Smooth muscle cell (in vitro differentiated cells): ENCODE results near the gene COL6A1. TPM values are rescaled to one million over a fixed set of nuclear protein-coding genes. Genes with fewer than 3 reads are reported as not detected.

ENCODE experiments used
- DNase-seq: peaks from one replicate; lab custom pipeline; 2025; ENCODE audit not compliant: unreplicated experiment; lab: John Stamatoyannopoulos, UW
- H2AFZ ChIP-seq: fragments of 200-600 bp; sonication (generic); 2 replicates; pipeline ENCODE4 v1.6.0; 2016; ENCODE audit warnings: antibody characterized with exemption, low read depth, mild to moderate bottlenecking
- H3F3A ChIP-seq: fragments of 200-600 bp; sonication (generic); 2 replicates; pipeline ENCODE4 v1.6.0; 2017; ENCODE audit warnings: antibody characterized with exemption, low read depth
- H3K27ac ChIP-seq: fragments of 200-600 bp; sonication (generic); 2 replicates; pipeline ENCODE4 v1.5.1; 2016; ENCODE audit warnings: low read depth, mild to moderate bottlenecking
- H3K27me3 ChIP-seq: fragments of 200-600 bp; sonication (generic); 2 replicates; pipeline ENCODE4 v1.6.1; 2016; ENCODE audit warnings: low read depth, mild to moderate bottlenecking
- H3K36me3 ChIP-seq: fragments of 200-600 bp; sonication (generic); 2 replicates; pipeline ENCODE4 v1.5.1; 2016; ENCODE audit warnings: low read depth
- H3K4me1 ChIP-seq: fragments of 200-600 bp; sonication (generic); 2 replicates; pipeline ENCODE4 v1.5.1; 2016; ENCODE audit warnings: low read depth
- H3K4me2 ChIP-seq: fragments of 200-600 bp; sonication (generic); 2 replicates; pipeline ENCODE4 v1.6.0; 2016; ENCODE audit warnings: mild to moderate bottlenecking
- H3K4me3 ChIP-seq: fragments of 200-600 bp; sonication (generic); 2 replicates; pipeline ENCODE4 v1.5.1; 2016; ENCODE audit warnings: mild to moderate bottlenecking
- H3K79me2 ChIP-seq: fragments of 200-600 bp; sonication (generic); 2 replicates; pipeline ENCODE4 v1.6.0; 2016; ENCODE audit warnings: low read depth, mild to moderate bottlenecking
- H3K9ac ChIP-seq: fragments of 200-600 bp; sonication (generic); 2 replicates; pipeline ENCODE4 v1.6.0; 2016; ENCODE audit warnings: low read depth
- H3K9me3 ChIP-seq: fragments of 200-600 bp; sonication (generic); replicated peaks from 2 replicates; pipeline ENCODE4 v1.5.1; 2016; ENCODE audit warnings: low read depth
- H4K20me1 ChIP-seq: fragments of 200-600 bp; sonication (generic); 2 replicates; pipeline ENCODE4 v1.6.0; 2016; ENCODE audit warnings: low read depth
- WGBS: methylation state at CpG from one replicate; pipeline ENCODE4 v1.1.7; 2016; ENCODE audit warnings: low lambda C conversion rate; 5-methylcytosine and 5-hydroxymethylcytosine counted together
- polyA plus RNA-seq: library from polyadenylated mRNA; unstranded; fragments of >200 nt; fragmentation: Nextera tagmentation; extraction: Ambion mirVana; gene quantifications from 2 replicates; pipeline ENCODE4 v1.2.1, GENCODE V29; 2016
- total RNA-seq: library from RNA; depleted of rRNA; stranded (reverse); fragments of >200 nt; gene quantifications from 2 replicates; pipeline ENCODE4 v1.2.3, GENCODE V29; 2014
- TF ChIP-seq, protein P1 (sequence below): fragments of 200-600 bp; sonication (generic); IDR thresholded peaks from 2 replicates; pipeline ENCODE4 v1.5.1; 2017; ENCODE audit warnings: borderline replicate concordance, mild to moderate bottlenecking, antibody characterized with exemption; ENCODE audit not compliant: insufficient read depth, poor library complexity, severe bottlenecking

The COL6A1 gene
- total and polyA plus RNA-seq, 2 experiments from 2014 or later: 1,292 to 2,827 TPM

DNA sequence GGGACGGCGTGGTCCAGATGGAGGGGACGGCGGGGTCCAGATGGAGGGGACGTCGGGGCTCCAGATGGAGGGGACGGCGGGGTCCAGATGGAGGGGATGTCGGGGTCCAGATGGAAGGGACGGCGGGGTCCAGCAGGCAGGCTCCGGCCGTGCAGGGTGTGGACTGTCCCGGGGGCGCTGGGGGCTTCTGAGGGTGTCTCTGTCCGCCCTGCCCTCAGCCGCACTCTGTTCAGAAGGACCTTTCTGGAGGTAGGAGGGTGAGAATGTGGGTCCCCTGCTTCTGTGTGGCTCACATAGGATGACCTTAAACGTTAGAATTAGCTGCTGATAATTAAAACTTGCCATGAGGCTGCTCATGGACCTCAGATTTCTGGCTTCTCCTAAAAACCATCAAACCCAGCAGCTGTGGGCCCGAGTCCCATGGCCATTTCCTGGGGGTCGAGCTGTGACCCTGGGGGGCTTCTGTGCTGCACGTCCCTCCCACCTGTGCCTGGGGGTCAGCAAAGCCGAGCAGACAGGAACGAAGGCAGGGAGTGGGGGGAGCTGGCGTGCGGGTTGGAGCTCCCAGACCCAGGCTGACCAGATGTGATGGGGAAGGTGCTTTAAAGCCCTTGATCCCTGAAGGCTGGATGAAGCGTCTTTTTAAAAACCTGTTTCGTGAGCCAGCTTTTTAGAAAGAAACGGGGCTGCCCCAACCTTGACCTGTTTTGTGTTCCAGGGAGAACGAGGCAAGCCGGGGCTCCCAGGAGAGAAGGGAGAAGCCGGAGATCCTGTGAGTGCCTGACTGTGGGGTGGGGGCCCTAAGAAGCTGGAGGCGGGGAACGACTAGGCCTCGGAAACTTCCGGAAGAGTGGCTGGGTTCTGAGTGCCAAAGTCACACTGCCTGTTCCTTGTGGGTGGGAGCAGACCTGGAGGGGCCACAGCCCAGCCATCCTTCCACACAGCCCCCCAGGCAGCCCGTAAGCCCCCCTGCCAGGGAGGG, 7.1 kb downstream of the COL6A1 start:
- peaks cover 92% of the 10 kb centered on the region for H3K79me2 ChIP-seq
- no peak overlapping the region for H3K4me2 ChIP-seq
- no peaks in the 10 kb centered on the region for H3K36me3 ChIP-seq
- H3K4me1 ChIP-seq: peaks cover 5% of the 10 kb centered on the region
- TF ChIP-seq, protein P1, sequence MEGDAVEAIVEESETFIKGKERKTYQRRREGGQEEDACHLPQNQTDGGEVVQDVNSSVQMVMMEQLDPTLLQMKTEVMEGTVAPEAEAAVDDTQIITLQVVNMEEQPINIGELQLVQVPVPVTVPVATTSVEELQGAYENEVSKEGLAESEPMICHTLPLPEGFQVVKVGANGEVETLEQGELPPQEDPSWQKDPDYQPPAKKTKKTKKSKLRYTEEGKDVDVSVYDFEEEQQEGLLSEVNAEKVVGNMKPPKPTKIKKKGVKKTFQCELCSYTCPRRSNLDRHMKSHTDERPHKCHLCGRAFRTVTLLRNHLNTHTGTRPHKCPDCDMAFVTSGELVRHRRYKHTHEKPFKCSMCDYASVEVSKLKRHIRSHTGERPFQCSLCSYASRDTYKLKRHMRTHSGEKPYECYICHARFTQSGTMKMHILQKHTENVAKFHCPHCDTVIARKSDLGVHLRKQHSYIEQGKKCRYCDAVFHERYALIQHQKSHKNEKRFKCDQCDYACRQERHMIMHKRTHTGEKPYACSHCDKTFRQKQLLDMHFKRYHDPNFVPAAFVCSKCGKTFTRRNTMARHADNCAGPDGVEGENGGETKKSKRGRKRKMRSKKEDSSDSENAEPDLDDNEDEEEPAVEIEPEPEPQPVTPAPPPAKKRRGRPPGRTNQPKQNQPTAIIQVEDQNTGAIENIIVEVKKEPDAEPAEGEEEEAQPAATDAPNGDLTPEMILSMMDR: no peak
- peak overlapping the region; percentile 28 for H3K27ac ChIP-seq
- H3K4me3 ChIP-seq: no peak overlapping the region
- no peaks in the 10 kb centered on the region for H3K9me3 ChIP-seq
- WGBS: 90% methylated on average over 22 of the region's 36 CpGs
- peaks cover 90% of the 10 kb centered on the region for H4K20me1 ChIP-seq
- no peak for DNase-seq
- H2AFZ ChIP-seq: no peak overlapping the region
- H3K9ac ChIP-seq: no peak overlapping the region
- peaks cover 38% of the 10 kb centered on the region for H3F3A ChIP-seq
- no peaks in the 10 kb centered on the region for H3K27me3 ChIP-seq

GRCh38 chr21:45989355-45990048, 7.9 kb downstream of the COL6A1 start:
- no peak overlapping the region for H3K4me2 ChIP-seq
- peaks cover 88% of the 10 kb centered on the region for H3K79me2 ChIP-seq
- H3K4me1 ChIP-seq: peaks cover 5% of the 10 kb centered on the region

DNA sequence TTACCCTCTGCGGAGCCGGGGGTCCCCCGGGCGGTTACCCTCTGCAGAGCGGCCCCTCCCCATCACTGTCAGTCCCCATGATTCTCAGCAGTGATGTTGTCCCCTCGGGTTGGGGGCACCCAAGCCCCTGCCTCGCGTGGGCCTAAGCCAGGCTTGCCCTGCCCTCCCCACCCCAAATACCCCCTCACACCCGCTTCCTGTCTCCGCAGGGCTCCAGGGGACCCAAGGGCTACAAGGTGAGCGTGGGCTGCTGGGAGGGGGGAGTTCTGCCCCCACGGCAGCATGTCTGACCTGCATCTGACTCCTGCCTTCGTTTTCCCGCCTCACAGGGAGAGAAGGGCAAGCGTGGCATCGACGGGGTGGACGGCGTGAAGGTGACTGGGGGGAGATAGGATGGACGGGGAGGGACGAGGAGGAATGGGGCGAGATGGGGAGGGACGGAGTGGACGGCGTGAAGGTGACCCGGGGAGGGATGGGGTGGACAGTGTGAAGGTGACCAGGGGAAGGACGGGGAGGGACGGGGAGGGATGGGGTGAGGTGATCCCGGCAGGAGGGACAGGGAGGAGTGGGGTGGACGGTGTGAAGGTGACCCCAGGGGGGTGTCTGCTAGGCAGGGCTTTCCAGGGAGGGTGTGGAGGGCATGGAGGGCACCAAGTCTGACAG, 8.6 kb downstream of the COL6A1 start:
- H3K4me1 ChIP-seq: peaks cover 5% of the 10 kb centered on the region
- H3K79me2 ChIP-seq: peaks cover 85% of the 10 kb centered on the region
- H3K27ac ChIP-seq: peak overlapping the region; percentile 28
- TF ChIP-seq, protein P1: no peak
- H3K4me2 ChIP-seq: no peak overlapping the region
- no peak overlapping the region for H3K9ac ChIP-seq
- no peak for DNase-seq
- WGBS: 89% methylated on average over 20 of the region's 30 CpGs
- peaks cover 90% of the 10 kb centered on the region for H4K20me1 ChIP-seq
- peaks cover 36% of the 10 kb centered on the region for H3F3A ChIP-seq
- no peaks in the 10 kb centered on the region for H3K9me3 ChIP-seq
- no peaks in the 10 kb centered on the region for H3K36me3 ChIP-seq
- no peak overlapping the region for H2AFZ ChIP-seq
- H3K27me3 ChIP-seq: no peaks in the 10 kb centered on the region
- no peak overlapping the region for H3K4me3 ChIP-seq

More at GRCh38 chr21:45989355-45990048, 7.9 kb downstream of the COL6A1 start:
- Histone ChIP-seq H4K20me1 (peaks cover 90% of the 10 kb centered on the region), H3K36me3 (no peaks in the 10 kb centered on the region), H3K9ac (no peak overlapping the region), H3F3A (peaks cover 42% of the 10 kb centered on the region), H3K27ac (peak overlapping the region; percentile 28), H3K4me3 (no peak overlapping the region), H3K9me3 (no peaks in the 10 kb centered on the region), H2AFZ (no peak overlapping the region), H3K27me3 (no peaks in the 10 kb centered on the region)
- DNase-seq: no peak
- TF ChIP-seq, protein P1: no peak
- 93% methylated on average over 12 of the region's 32 CpGs for WGBS
